Lung (tissue), 12 donors: Measurements from ENCODE around the gene FHAD1. TPM values are rescaled to one million over a fixed set of nuclear protein-coding genes. Genes with fewer than 3 reads are reported as not detected.

Source experiments
- ATAC-seq: fragments of 200-7000 bp; cut with Tn5 transposase; one replicate; pipeline ENCODE4 v1.9.1; 2020; ENCODE audit warnings: moderate number of reproducible peaks; ENCODE audit not compliant: insufficient read depth, low FRiP score
- DNase-seq, 3 donors: peaks; one replicate each; pipeline ENCODE4 v3.0.0-alpha.2; 2013 to 2017
- H3K27ac ChIP-seq, 2 donors: one replicate each; pipeline ENCODE4 v1.5.1; 2013; ENCODE audit warnings: mild to moderate bottlenecking in 2 of 2, moderate library complexity in 2 of 2, control low read depth in 1 of 2, inconsistent platforms in 1 of 2, low read depth in 1 of 2, low read length in 1 of 2
- H3K27me3 ChIP-seq, 3 donors: one replicate each; pipeline ENCODE4 v1.5.1; 2013; ENCODE audit warnings: low read length in 2 of 3; ENCODE audit not compliant: control insufficient read depth in 3 of 3, insufficient read depth in 3 of 3
- H3K36me3 ChIP-seq, 4 donors: one replicate each; pipeline ENCODE4 v1.5.1; 2013; ENCODE audit warnings: low read length in 4 of 4, mild to moderate bottlenecking in 1 of 4, moderate library complexity in 1 of 4; ENCODE audit not compliant: control insufficient read depth in 4 of 4, insufficient read depth in 4 of 4
- H3K4me1 ChIP-seq, 5 donors: one replicate each; pipeline ENCODE4 v1.5.1; 2013; ENCODE audit warnings: low read length in 5 of 5, mild to moderate bottlenecking in 2 of 5, moderate library complexity in 1 of 5; ENCODE audit not compliant: control insufficient read depth in 5 of 5, insufficient read depth in 5 of 5
- H3K4me3 ChIP-seq: one replicate; pipeline ENCODE4 v1.5.1; 2013; ENCODE audit warnings: mild to moderate bottlenecking, control low read depth, moderate library complexity
- H3K9ac ChIP-seq, 2 donors: one replicate each; pipeline ENCODE4 v1.5.1; 2013; ENCODE audit warnings: low read length in 2 of 2, control low read depth in 1 of 2; ENCODE audit not compliant: insufficient read depth in 1 of 2
- H3K9me3 ChIP-seq, 4 donors: one replicate each; pipeline ENCODE4 v1.5.1; 2013; ENCODE audit warnings: low read length in 3 of 4, mild to moderate bottlenecking in 1 of 4, moderate library complexity in 1 of 4; ENCODE audit not compliant: control insufficient read depth in 4 of 4, insufficient read depth in 3 of 4
- CTCF ChIP-seq: IDR thresholded peaks from 2 replicates; pipeline ENCODE4 v1.5.1; 2012; ENCODE audit warnings: mild to moderate bottlenecking; ENCODE audit errors: control extremely low read depth, extremely low read depth
- WGBS, 2 donors: extraction: QIAGEN DNeasy Blood & Tissue Kit; methylation state at CpG; one replicate each; pipeline ENCODE4 v1.1.7; 2013; 5-methylcytosine and 5-hydroxymethylcytosine counted together
- polyA plus RNA-seq, 2 donors: library from polyadenylated mRNA; stranded (reverse); fragments of 200-250 nt; gene quantifications; one replicate each; pipeline ENCODE4 v1.2.1, GENCODE V29; 2013
- total RNA-seq, 2 donors: library from RNA; depleted of rRNA in 1 of 2; stranded (reverse); fragments of >200 nt in 1 of 2; gene quantifications; one replicate each; pipeline ENCODE4 v1.2.1, GENCODE V29; 2014 to 2021
- donor health status: control.
- donor health status: control.
- donor health status: Bipolar disorder and iron deficiency.
- donor health status: healthy.
- donor health status: DM: yes; HTN: yes; CAD: no.

Gene FHAD1
- total and polyA plus RNA-seq, 4 donors, result 4.4 to 25.9 (median 9.2) TPM

GRCh38 chr1:15357612-15358207 lies 110.7 kb downstream of the FHAD1 start:
- Histone ChIP-seq H3K4me1 (no peaks in the 10 kb centered on the region), H3K9ac (no peak overlapping the region), H3K4me3 (no peak overlapping the region), H3K27me3 (no peaks in the 10 kb centered on the region), H3K36me3 (no peaks in the 10 kb centered on the region), H3K27ac (no peak overlapping the region), H3K9me3 (no peaks in the 10 kb centered on the region)
- no peak for TF ChIP-seq CTCF
- WGBS, 2 donors, result 91 to 92% methylated on average over 8 of the region's 8 CpGs
- DNase-seq (no peak), ATAC-seq (no peak)

DNA sequence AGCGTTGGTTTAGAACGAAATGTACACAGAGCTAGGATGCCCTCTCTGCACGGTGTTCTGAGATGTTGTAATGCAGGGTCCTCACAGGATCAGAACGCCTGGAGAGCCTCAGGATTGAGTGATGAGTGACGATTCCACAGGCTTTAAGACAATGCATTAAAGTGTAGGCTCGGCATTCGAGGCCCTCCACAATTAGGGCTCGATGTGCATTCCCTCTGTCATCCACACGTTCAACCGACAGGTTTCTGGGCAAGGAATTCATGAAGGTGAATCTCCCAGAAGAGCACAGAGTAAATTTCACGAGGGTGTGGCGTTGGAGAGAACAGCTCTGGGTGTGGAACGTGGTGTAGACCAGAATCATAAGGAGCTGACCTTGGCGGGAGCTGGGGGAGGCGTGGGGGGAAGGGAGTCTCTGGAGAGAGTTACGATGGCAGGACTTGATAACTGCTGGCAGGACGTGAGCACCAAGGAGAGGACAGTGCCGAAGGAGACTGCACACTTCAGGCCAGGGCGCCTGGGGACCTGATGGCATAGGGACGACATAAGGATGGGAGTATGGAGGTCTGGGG lies 111.6 kb downstream of the FHAD1 start:
- no peaks in the 10 kb centered on the region for H3K36me3 ChIP-seq
- H3K9ac ChIP-seq, result no peak overlapping the region
- 81 to 88% methylated on average over 20 of the region's 20 CpGs for WGBS, 2 donors
- no peaks in the 10 kb centered on the region for H3K4me1 ChIP-seq
- H3K4me3 ChIP-seq, result no peak overlapping the region
- TF ChIP-seq CTCF, result no peak
- no peak overlapping the region for H3K27ac ChIP-seq
- ATAC-seq (no peak), DNase-seq (no peak)
- no peaks in the 10 kb centered on the region for H3K27me3 ChIP-seq
- H3K9me3 ChIP-seq, result no peaks in the 10 kb centered on the region

DNA sequence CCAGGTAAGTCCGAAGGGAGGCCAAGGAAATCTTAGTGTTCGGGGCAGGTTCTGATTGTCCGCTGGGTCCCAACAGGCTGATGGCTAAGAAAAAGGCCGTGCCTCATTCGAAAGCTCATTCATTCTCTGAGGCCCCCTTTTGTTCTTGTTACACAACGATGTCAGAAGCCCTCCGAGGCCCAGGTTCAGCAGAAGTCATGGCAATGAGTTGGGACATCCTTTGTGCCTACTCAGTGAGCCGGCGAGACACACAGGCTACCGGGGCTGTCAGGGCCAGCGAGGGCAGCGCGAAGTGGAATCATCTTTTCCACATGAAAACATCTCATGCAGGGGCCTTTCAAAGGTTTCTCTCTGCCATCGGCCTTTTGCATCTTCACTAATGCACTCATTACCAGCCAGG lies 113.7 kb downstream of the FHAD1 start:
- no peak for DNase-seq
- 92 to 93% methylated on average over 14 of the region's 14 CpGs for whole genome bisulfite sequencing, 2 donors

More for the DNA sequence above, 113.7 kb downstream of the FHAD1 start:
- no peaks in the 10 kb centered on the region for H3K9me3 ChIP-seq
- H3K4me3 ChIP-seq, result no peak overlapping the region
- H3K27ac ChIP-seq, result no peak overlapping the region
- no peak for TF ChIP-seq CTCF
- no peak for ATAC-seq
- no peak overlapping the region for H3K9ac ChIP-seq
- H3K36me3 ChIP-seq, result no peaks in the 10 kb centered on the region
- no peaks in the 10 kb centered on the region for H3K4me1 ChIP-seq
- H3K27me3 ChIP-seq, result no peaks in the 10 kb centered on the region
